K562 (cell line): ENCODE measurements around the gene AK2. TPM values are rescaled to one million over a fixed set of nuclear protein-coding genes. Genes with fewer than 3 reads are reported as not detected.

Source experiments
- FOXM1 ChIP-seq, 2 experiments: fragments of 450-650 bp in 1 of 2; sonication (generic) in 1 of 2; formaldehyde crosslinking in 1 of 2; IDR thresholded peaks; 2 replicates each; pipeline versions ENCODE4 v1.6.1 to v1.9.0; 2017 to 2022; ENCODE audit warnings: low read depth in 2 of 2, mild to moderate bottlenecking in 2 of 2, missing genetic modification reagents in 1 of 2, moderate library complexity in 1 of 2
- MAFG ChIP-seq: fragments of 450-650 bp; conservative IDR thresholded peaks from 2 replicates; pipeline ENCODE4 v1.6.1; 2016; ENCODE audit warnings: missing genetic modification characterization, missing compliant biosample characterization
- MCM2 ChIP-seq: fragments of 450-650 bp; IDR thresholded peaks from 2 replicates; pipeline ENCODE4 v1.6.1; 2017; ENCODE audit warnings: low read depth, mild to moderate bottlenecking
- NELFE ChIP-seq: IDR thresholded peaks from 2 replicates; pipeline ENCODE4 v1.6.1; 2011; ENCODE audit warnings: mild to moderate bottlenecking; ENCODE audit not compliant: insufficient read depth, insufficient read length
- NFRKB ChIP-seq: fragments of 450-650 bp; IDR thresholded peaks from 2 replicates; pipeline ENCODE4 v1.6.1; 2016; ENCODE audit warnings: low read depth
- NRF1 ChIP-seq, 2 experiments: fragments of 450-650 bp; IDR thresholded peaks in 1 of 2; conservative IDR thresholded peaks in 1 of 2; 2 replicates each; pipeline ENCODE4 v1.6.1; 2014; ENCODE audit warnings: mild to moderate bottlenecking in 2 of 2
- SNRNP70 ChIP-seq: fragments of 200-400 bp; formaldehyde crosslinking; optimal IDR thresholded peaks from 2 replicates; pipeline ENCODE3; 2017; ENCODE audit warnings: low read depth, low read length
- TFAP4 ChIP-seq: sonication (generic); formaldehyde crosslinking; IDR thresholded peaks from 2 replicates; pipeline ENCODE4 v1.8.0; 2022; ENCODE audit warnings: missing genetic modification reagents, mild to moderate bottlenecking, moderate library complexity, borderline replicate concordance
- U2AF2 ChIP-seq: fragments of 200-400 bp; formaldehyde crosslinking; optimal IDR thresholded peaks from 2 replicates; pipeline ENCODE3; 2017; ENCODE audit warnings: low read depth, mild to moderate bottlenecking, low read length
- YBX1 ChIP-seq: fragments of 450-650 bp; IDR thresholded peaks from 2 replicates; pipeline ENCODE4 v1.7.1; 2016; ENCODE audit warnings: mild to moderate bottlenecking
- ZKSCAN8 ChIP-seq: fragments of 200-800 bp; sonication (Bioruptor generic); IDR thresholded peaks from 2 replicates; pipeline ENCODE4 v1.6.1; 2016; ENCODE audit warnings: missing genetic modification characterization, missing compliant biosample characterization
- ZNF311 ChIP-seq: fragments of 250-450 bp; sonication (Bioruptor Pico); IDR thresholded peaks from 2 replicates; pipeline ENCODE4 v1.4.0; 2020; ENCODE audit warnings: mild to moderate bottlenecking, moderate library complexity
- ZNF655 ChIP-seq: fragments of 250-450 bp; sonication (Bioruptor Pico); IDR thresholded peaks from 2 replicates; pipeline ENCODE4 v1.5.0; 2021
- ZNF75A ChIP-seq: fragments of 450-650 bp; formaldehyde crosslinking; IDR thresholded peaks from 2 replicates; pipeline ENCODE4 v1.4.0; 2020; ENCODE audit warnings: mild to moderate bottlenecking
- polyA plus RNA-seq, 8 experiments: library from polyadenylated mRNA; depleted of rRNA in 4 of 8; stranded (reverse) in 5 of 8; unstranded in 3 of 8; fragments of >200 nt; fragmentation: Nextera tagmentation in 2 of 8; fragmentation: Illumina TruSeq in 1 of 8; extraction: Ambion mirVana in 2 of 8; extraction: Trizol in 1 of 8; gene quantifications; 2 replicates each; pipeline versions ENCODE4 v1.2.1 to v1.2.3, GENCODE V29; 2011 to 2014; ENCODE audit warnings: inconsistent platforms in 1 of 8, missing spikeins in 1 of 8
- total RNA-seq, 7 experiments: library from RNA; depleted of rRNA in 6 of 7; stranded (reverse); fragments of >200 nt in 6 of 7; fragmentation: Illumina TruSeq in 2 of 7; extraction: Trizol in 2 of 7; gene quantifications; 2 replicates each; pipeline versions ENCODE4 v1.2.1 to v1.2.3, GENCODE V29; 2011 to 2021; ENCODE audit warnings: low replicate concordance in 1 of 7
- TF ChIP-seq, protein P1 (sequence below), 2 experiments: fragments of 450-650 bp in 1 of 2; sonication (generic) in 1 of 2; formaldehyde crosslinking in 1 of 2; IDR thresholded peaks; 2 replicates each; pipeline versions ENCODE4 v1.7.1 to v1.9.0; 2016 to 2022; ENCODE audit warnings: inconsistent platforms in 1 of 2, mild to moderate bottlenecking in 1 of 2, missing genetic modification reagents in 1 of 2

AK2 gene
- total and polyA plus RNA-seq, 9 of the 15 experiments (the other 6 are each of a cell fraction or from before 2014, with no cell fraction given), result 105 to 1,050 (median 509) TPM

- TF ChIP-seq, protein P1, sequence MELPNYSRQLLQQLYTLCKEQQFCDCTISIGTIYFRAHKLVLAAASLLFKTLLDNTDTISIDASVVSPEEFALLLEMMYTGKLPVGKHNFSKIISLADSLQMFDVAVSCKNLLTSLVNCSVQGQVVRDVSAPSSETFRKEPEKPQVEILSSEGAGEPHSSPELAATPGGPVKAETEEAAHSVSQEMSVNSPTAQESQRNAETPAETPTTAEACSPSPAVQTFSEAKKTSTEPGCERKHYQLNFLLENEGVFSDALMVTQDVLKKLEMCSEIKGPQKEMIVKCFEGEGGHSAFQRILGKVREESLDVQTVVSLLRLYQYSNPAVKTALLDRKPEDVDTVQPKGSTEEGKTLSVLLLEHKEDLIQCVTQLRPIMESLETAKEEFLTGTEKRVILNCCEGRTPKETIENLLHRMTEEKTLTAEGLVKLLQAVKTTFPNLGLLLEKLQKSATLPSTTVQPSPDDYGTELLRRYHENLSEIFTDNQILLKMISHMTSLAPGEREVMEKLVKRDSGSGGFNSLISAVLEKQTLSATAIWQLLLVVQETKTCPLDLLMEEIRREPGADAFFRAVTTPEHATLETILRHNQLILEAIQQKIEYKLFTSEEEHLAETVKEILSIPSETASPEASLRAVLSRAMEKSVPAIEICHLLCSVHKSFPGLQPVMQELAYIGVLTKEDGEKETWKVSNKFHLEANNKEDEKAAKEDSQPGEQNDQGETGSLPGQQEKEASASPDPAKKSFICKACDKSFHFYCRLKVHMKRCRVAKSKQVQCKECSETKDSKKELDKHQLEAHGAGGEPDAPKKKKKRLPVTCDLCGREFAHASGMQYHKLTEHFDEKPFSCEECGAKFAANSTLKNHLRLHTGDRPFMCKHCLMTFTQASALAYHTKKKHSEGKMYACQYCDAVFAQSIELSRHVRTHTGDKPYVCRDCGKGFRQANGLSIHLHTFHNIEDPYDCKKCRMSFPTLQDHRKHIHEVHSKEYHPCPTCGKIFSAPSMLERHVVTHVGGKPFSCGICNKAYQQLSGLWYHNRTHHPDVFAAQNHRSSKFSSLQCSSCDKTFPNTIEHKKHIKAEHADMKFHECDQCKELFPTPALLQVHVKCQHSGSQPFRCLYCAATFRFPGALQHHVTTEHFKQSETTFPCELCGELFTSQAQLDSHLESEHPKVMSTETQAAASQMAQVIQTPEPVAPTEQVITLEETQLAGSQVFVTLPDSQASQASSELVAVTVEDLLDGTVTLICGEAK (IDR thresholded peaks at IDR 0.05), result no peak
- TF ChIP-seq, protein P1 (CRISPR knock-in tag; IDR thresholded peaks at IDR 0.05), result no peak
- TF ChIP-seq SNRNP70 (no peak), NRF1 (conservative IDR thresholded peaks at IDR 0.05 in 1 of 2, IDR thresholded peaks at IDR 0.05 in 1 of 2) (peak; percentile 54 to 61), ZNF655 (CRISPR knock-in tag) (no peak), FOXM1 (IDR thresholded peaks at IDR 0.05; ENCODE audit: low read depth) (no peak), FOXM1 (CRISPR knock-in tag; IDR thresholded peaks at IDR 0.05; ENCODE audit: low read depth) (no peak), ZKSCAN8 (CRISPR knock-in tag) (no peak), U2AF2 (no peak), MCM2 (no peak), YBX1 (no peak), MAFG (no peak), ZNF311 (CRISPR knock-in tag) (no peak), ZNF75A (CRISPR knock-in tag) (no peak), NFRKB (no peak), TFAP4 (peak; percentile 98), NELFE (no peak)
Observed at GRCh38 chr1:33055210-33056008, 18.7 kb upstream of the AK2 start (continued).
